GM18505 (cell line): ENCODE measurements around the gene DRAXIN.

ENCODE experiments used
- ATAC-seq: cut with Tn5 transposase; IDR thresholded peaks from one replicate; pipeline ENCODE4 v1.9.1; 2021; ENCODE audit not compliant: unreplicated experiment
- POLR2A ChIP-seq: IDR thresholded peaks from 4 replicates; pipeline ENCODE4 v1.6.1; 2011; ENCODE audit warnings: borderline replicate concordance; ENCODE audit not compliant: insufficient read depth, insufficient read length; ENCODE audit errors: extremely low read depth

Gene DRAXIN

GRCh38 chr1:11768821-11769220, 77.3 kb downstream of the DRAXIN start:
- ATAC-seq, result no peak
- TF ChIP-seq POLR2A, result no peak

- no peak for TF ChIP-seq POLR2A
- ATAC-seq, result no peak
These were observed 77.8 kb downstream of the DRAXIN start for GRCh38 chr1:11769274-11769673.

GRCh38 chr1:11770011-11770410, 78.5 kb downstream of the DRAXIN start:
- TF ChIP-seq POLR2A, result no peak
- no peak for ATAC-seq

GRCh38 chr1:11771481-11772043, 80.1 kb downstream of the DRAXIN start:
- ATAC-seq, result no peak
- no peak for TF ChIP-seq POLR2A

- ATAC-seq, result no peak
- no peak for TF ChIP-seq POLR2A
These were observed 80.9 kb downstream of the DRAXIN start for GRCh38 chr1:11772458-11772857.

GRCh38 chr1:11774753-11775152, 83.2 kb downstream of the DRAXIN start:
- no peak for ATAC-seq
- TF ChIP-seq POLR2A, result no peak
